ENCODE measurements around the gene SERPINC1. TPM values are rescaled to one million over a fixed set of nuclear protein-coding genes. Genes with fewer than 3 reads are reported as not detected.

SERPINC1 gene
- total RNA-seq, 2 donors from 2014 or later: not detected

DNA sequence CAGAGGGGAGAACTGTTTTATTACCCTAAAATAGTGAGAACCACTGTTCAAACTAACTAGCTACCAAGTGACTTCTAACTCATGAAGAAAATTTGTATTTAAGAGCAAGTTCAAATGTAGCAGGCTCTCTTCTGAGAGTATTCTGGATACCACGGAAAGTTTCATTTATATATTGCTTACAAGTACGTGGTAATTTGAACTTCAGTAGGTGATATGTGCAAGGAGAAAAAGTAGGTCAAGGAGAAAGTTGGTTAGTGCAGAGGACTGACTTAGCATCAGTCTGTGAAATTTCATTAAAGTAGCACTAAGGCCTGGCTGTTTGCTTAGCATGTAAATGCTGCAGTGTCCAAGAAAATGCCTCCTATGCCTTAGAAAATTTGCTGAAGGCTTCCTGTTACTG lies 16.7 kb downstream of the SERPINC1 start:
- no peaks in the 10 kb centered on the region for H3K36me3 ChIP-seq (replicated peaks in 1 of 2; ENCODE audit: insufficient read depth in 1 of 2, low read depth in 2 of 2)
- H3K4me3 ChIP-seq: no peak overlapping the region
- TF ChIP-seq, protein P1, sequence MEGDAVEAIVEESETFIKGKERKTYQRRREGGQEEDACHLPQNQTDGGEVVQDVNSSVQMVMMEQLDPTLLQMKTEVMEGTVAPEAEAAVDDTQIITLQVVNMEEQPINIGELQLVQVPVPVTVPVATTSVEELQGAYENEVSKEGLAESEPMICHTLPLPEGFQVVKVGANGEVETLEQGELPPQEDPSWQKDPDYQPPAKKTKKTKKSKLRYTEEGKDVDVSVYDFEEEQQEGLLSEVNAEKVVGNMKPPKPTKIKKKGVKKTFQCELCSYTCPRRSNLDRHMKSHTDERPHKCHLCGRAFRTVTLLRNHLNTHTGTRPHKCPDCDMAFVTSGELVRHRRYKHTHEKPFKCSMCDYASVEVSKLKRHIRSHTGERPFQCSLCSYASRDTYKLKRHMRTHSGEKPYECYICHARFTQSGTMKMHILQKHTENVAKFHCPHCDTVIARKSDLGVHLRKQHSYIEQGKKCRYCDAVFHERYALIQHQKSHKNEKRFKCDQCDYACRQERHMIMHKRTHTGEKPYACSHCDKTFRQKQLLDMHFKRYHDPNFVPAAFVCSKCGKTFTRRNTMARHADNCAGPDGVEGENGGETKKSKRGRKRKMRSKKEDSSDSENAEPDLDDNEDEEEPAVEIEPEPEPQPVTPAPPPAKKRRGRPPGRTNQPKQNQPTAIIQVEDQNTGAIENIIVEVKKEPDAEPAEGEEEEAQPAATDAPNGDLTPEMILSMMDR (IDR thresholded peaks at IDR 0.05): no peak
- TF ChIP-seq POLR2A (IDR thresholded peaks at IDR 0.05): no peak
- H3K27ac ChIP-seq: no peak overlapping the region
- H3K4me1 ChIP-seq: peaks cover 24% of the 10 kb centered on the region
- no peak for ATAC-seq
- H3K9me3 ChIP-seq: no peaks in the 10 kb centered on the region
- intact Hi-C loops (cut with DNase I): no loop called here
- H3K27me3 ChIP-seq: no peaks in the 10 kb centered on the region
- WGBS, 2 donors: 44 to 45% methylated on average over 2 of the region's 2 CpGs
- no peak for DNase-seq

GRCh38 chr1:173894189-173894588 lies 22.9 kb downstream of the SERPINC1 start:
- intact Hi-C loops (cut with DNase I): no loop called here
- no peak overlapping the region for H3K27ac ChIP-seq
- no peak for TF ChIP-seq POLR2A (IDR thresholded peaks at IDR 0.05)
- TF ChIP-seq, protein P1 (IDR thresholded peaks at IDR 0.05): no peak
- no peak for ATAC-seq
- peaks cover 10% of the 10 kb centered on the region for H3K4me1 ChIP-seq
- 93% methylated on average over 3 of the region's 3 CpGs for WGBS, 2 donors
- H3K4me3 ChIP-seq: no peak overlapping the region
- no peak for DNase-seq
- H3K27me3 ChIP-seq: no peaks in the 10 kb centered on the region
- H3K36me3 ChIP-seq (replicated peaks in 1 of 2; ENCODE audit: insufficient read depth in 1 of 2, low read depth in 2 of 2): no peaks in the 10 kb centered on the region
- H3K9me3 ChIP-seq: no peaks in the 10 kb centered on the region

- Histone ChIP-seq H3K27ac (no peak overlapping the region), H3K36me3 (replicated peaks in 1 of 2; ENCODE audit: insufficient read depth in 1 of 2, low read depth in 2 of 2) (no peaks in the 10 kb centered on the region), H3K4me3 (no peak overlapping the region), H3K27me3 (no peaks in the 10 kb centered on the region), H3K4me1 (peaks cover 10% of the 10 kb centered on the region), H3K9me3 (no peaks in the 10 kb centered on the region)
- intact Hi-C loops (cut with DNase I): no loop called here
- WGBS, 2 donors: 92 to 94% methylated on average over 1 of the region's 1 CpG
- DNase-seq (no peak), ATAC-seq (no peak)
- TF ChIP-seq, protein P1 (IDR thresholded peaks at IDR 0.05): no peak
These were observed 23.5 kb downstream of the SERPINC1 start for GRCh38 chr1:173893611-173894010.

DNA sequence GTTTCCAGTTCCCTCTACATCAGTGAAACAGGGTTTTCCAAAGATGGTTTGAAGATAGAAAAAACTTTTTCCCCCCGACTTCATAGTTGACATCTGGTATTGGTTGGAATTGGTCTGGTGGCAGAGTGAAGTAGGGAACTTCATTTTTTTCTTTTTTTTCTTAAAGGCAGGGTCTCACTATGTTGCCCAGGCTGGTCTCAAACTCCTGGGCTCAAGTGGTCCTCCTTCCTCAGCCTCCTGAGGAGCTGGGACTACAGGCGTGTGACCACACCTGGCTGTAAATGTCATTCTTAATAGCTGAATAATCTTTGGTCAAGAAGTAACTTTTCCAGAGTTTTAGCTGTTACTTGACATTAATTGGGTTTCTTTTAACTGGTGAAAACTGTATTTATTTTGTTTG lies 27.2 kb downstream of the SERPINC1 start:
- intact Hi-C loops (cut with DNase I): no loop called here
- no peaks in the 10 kb centered on the region for H3K9me3 ChIP-seq
- H3K36me3 ChIP-seq (replicated peaks in 1 of 2; ENCODE audit: insufficient read depth in 1 of 2, low read depth in 2 of 2): no peaks in the 10 kb centered on the region
- DNase-seq: no peak
- H3K27me3 ChIP-seq: no peaks in the 10 kb centered on the region
- H3K27ac ChIP-seq: no peak overlapping the region
- no peak overlapping the region for H3K4me3 ChIP-seq
- no peaks in the 10 kb centered on the region for H3K4me1 ChIP-seq
- 96% methylated on average over 2 of the region's 2 CpGs for WGBS, 2 donors
- TF ChIP-seq, protein P1 (IDR thresholded peaks at IDR 0.05): no peak
- no peak for TF ChIP-seq POLR2A (IDR thresholded peaks at IDR 0.05)
- ATAC-seq: no peak

- ATAC-seq: no peak
- DNase-seq: no peak
- Histone ChIP-seq H3K4me3 (no peak overlapping the region), H3K27ac (no peak overlapping the region), H3K36me3 (replicated peaks in 1 of 2; ENCODE audit: insufficient read depth in 1 of 2, low read depth in 2 of 2) (no peaks in the 10 kb centered on the region), H3K4me1 (no peaks in the 10 kb centered on the region), H3K9me3 (no peaks in the 10 kb centered on the region), H3K27me3 (no peaks in the 10 kb centered on the region)
- no peak for TF ChIP-seq POLR2A (IDR thresholded peaks at IDR 0.05)
- TF ChIP-seq, protein P1 (IDR thresholded peaks at IDR 0.05): no peak
- intact Hi-C loops (cut with DNase I): no loop called here
These were observed 28.4 kb downstream of the SERPINC1 start for GRCh38 chr1:173888749-173889148.
